SW480 (cell line): ENCODE measurements around the gene SULF2.

Experiments used
- DNase-seq: peaks from one replicate; pipeline ENCODE4 v3.0.0-alpha.2; 2016; ENCODE audit warnings: low spot score

The SULF2 gene

GRCh38 chr20:47711046-47711752 lies 74.1 kb downstream of the SULF2 start:
- peak; percentile 94 for DNase-seq

DNA sequence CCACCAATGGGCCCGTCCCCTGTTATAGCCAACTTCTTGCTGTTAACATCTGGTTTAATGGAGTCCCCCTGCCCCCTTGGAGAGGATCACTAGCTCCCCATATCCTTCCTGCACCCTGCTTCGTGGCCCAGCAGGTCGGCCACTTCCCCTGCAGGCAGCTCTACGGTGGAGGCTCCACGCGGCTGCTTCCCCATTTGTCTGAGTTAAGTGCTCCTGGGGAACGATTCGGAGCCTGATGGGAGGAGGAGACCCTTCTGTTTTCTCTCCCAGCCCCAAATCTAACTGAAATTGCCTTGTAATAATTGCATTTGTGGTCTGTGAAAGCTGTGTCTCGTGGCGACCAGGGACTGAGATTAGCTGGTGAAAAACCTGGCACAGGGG lies 74.6 kb downstream of the SULF2 start:
- no peak for DNase-seq

DNA sequence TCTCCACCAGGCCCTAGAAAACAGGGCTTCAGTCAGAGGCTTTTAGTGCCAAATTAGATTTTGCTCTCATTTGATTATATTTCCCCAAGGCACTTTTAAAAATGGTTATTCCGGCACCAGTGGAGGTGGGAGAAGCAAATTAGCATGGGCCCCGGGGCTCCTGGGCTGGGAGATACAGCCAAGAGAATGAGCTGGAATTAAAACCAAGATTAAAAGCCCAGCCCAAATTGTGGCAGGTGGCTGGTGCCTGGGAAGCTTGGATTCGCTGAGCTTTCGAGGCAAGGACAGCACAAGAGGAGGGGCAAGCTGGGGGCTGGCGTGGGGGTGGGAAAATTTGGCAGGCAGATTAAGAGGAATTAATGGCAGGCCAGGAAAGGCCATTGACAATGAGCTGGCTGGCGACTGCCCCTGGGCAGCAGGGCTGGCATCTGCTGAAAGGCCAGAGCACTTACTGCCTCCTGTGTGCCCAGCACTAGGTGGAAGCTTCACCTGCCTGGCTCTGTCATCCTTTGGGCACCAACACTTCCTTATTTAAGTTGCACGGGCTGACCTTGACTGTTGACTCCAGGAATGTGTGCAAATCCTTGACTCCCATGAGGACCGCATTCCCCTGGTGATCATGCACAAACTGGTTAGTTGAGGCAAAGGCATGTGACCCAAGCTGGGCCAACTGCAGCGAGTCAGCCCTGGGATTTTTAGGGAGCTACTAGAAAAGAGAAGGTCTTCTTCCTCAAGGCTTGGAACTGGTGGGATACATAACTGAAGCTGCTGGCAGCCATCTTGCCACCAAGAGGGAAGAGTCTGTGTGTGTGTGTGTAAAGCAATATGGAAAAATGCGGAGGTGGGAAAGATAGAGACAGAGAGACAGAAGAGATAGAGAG lies 76.1 kb downstream of the SULF2 start:
- DNase-seq = no peak

- DNase-seq = no peak
Measured at GRCh38 chr20:47708140-47708807, 77.0 kb downstream of the SULF2 start.

GRCh38 chr20:47706345-47706744 lies 78.9 kb downstream of the SULF2 start:
- no peak for DNase-seq

DNA sequence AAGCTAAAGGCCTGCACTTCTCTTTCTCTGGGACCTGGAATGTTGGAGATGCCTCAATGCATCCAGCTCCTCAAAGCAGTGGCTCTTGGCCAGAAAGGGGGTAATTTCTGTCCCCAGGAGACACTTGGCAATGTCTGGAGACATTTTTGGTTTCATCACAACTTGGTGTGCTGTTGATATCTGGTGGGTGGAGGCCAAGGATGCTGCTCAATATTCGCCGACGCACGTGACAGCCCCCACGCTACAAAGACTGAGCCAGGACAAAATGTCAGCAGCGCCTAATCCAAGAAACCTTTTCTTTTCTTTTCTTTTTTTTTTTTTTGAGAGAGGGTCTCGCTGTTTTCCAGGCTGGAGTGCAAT lies 79.8 kb downstream of the SULF2 start:
- no peak for DNase-seq

DNA sequence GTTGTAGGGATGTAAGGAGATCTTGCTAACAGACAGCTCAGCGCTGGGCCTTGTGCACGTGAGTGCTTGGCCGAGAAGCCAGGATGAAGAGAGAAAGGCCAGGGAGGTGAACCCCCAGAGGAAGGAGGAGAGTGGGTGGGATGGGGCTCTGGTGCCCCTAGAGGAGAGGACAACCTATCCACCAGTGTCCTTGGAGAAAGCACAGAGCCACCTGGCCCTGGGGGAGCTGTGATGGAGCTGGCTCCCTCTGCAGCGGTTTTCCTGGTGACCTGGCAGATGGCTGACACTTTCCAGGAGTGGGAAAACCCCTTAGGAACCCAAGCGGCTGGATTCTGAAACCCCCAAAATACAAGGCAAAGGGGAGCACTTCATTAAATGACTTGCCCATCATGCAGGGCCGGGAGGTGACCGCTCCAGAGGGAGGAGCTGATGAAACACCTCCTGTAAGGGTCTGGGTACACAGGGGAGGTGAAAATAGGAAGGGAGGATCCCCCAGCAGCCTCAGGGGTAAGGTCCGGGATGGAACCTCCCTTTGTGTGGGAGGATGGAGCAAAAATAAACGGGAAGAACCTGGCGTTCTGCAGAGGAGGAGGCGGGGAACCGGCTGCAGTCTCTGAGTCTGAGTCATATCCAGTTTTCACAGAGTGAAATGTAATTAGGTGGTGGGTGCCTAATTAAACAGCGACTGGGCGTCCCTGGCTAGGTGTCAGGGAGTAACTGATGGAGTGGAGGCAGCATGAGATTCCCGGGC lies 80.4 kb downstream of the SULF2 start:
- DNase-seq = peak; percentile 66

- no peak for DNase-seq
Measured at GRCh38 chr20:47703748-47704147, 81.5 kb downstream of the SULF2 start.

GRCh38 chr20:47701612-47702011 lies 83.7 kb downstream of the SULF2 start:
- no peak for DNase-seq

- DNase-seq = no peak
Measured at GRCh38 chr20:47700327-47700726, 85.0 kb downstream of the SULF2 start.

DNA sequence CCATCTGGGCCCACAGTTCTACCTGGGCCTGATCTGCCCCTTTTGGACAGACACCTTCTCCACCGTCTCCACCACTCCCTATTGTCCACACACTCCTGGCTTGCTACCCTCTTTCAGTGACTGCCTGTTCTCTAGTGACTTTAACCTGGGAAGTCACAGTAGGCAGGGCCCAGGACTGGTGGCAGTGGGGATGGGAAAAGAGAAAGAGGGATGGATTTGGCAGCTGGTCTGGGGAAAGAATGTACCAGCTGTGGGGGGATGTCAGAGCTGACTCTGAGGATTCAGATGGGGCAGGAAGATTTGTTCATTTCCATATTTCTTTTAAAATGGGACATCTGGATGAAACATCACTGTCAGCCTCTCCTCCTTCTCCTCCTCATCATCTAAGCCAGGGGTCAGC lies 85.5 kb downstream of the SULF2 start:
- DNase-seq = no peak

- no peak for DNase-seq
Measured at GRCh38 chr20:47698142-47698541, 87.1 kb downstream of the SULF2 start.

GRCh38 chr20:47696856-47697255 lies 88.4 kb downstream of the SULF2 start:
- no peak for DNase-seq

DNA sequence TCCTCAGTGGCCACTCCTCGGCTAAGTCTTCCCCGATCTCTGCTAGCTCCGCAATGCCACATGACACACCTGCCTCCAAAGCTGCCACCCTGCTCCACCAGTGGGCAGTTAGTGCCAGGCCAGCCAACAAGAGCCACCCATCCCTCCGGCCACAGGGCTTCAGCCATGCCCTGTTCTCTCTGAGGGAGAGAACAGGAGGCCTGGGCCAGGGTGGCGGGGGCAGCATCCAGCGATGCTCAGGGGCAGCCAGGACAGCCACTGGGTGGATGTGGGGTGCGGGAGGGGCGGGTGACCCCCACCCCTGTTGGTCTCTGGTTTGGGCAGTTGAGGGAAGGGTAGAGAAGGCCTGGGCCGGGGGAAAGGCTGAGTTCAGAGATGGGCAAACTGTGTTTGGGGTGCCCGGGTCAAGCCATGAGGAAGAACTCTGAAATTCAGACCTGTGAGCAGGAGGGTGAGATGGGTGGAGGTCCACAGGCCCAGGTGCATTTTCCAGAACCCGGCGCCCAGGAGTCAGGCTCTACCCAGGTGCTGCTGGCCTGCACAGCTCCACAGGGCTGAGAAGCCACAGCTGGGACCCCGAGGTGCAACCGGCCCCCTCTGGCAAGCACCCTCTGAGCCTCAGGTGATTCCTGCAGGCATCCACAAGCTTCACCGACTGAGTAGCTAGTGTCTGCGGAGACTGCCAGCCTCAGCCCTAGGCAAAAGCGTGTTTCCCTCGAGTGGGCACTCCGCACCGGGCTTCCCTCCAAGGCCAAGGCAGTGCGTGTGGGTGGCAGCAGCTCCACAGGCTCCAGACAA lies 91.1 kb downstream of the SULF2 start:
- DNase-seq = no peak

GRCh38 chr20:47691625-47692024 lies 93.7 kb downstream of the SULF2 start:
- no peak for DNase-seq

DNA sequence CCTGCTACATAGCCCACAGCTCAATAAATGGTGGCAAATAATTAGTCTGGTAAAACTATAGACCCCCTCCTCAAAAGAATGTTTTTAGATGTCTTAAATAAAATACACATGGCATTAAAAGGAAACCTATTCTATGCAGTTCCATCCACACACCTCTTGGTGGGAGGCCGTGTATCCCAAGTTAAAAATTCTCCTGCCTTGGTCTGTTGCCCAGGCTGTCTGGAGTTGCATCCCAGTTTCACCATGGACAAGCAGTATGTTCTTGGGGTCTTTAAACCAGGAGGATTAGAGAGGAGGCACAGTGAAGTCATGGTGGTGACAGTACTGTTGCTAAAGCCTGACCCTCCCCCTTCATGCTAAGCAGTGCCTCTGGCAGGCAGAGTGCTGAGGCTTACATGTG lies 95.5 kb downstream of the SULF2 start:
- no peak for DNase-seq

DNA sequence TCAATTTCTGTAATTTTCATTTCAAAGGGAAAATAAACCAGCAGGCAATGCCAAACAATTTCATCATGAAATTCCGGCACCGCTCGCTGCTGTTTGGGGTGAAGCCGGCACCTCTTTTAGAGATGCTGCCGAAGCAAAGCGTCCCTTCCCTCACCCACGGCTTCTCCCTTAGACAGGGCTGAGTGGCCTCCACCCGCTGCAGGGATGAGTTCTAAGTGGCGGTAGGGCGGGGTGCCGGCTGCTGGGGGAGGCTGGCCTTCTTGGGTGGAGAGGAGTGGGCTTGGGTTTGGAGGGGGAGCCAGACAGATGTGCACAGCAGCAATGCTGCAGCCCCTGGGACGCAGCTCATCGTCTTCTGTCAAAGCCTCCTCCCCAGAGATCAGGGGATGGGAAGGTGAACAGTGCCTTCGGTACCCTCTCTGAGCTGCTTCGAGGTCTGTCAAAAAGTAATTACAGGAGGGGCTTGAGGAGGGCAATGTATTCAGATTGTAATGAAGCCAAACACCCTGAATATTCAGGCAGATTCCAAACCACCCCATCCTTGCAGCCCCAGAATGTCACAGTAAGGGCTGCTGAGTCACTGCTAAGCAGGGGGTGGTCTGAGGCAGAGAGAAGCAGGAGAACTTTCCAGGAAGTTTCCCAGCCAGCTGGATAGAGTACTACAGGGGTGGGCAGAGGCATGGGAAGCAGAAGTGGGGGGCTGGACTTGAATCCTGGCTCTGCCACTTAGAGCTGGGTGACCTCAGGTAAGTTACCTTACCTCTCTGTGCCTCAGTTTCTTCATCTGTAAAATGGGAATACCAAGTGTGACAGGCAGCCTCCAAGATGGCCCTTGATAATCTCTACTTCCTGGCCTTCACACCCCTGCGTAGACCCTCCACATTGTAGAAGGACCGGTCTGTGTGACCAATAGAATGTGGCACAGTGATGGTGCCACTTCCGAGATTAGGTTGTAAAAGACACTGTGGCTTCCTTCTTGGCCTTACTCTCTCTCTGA lies 96.6 kb downstream of the SULF2 start:
- no peak for DNase-seq

GRCh38 chr20:47687095-47687987 lies 97.9 kb downstream of the SULF2 start:
- DNase-seq = no peak

DNA sequence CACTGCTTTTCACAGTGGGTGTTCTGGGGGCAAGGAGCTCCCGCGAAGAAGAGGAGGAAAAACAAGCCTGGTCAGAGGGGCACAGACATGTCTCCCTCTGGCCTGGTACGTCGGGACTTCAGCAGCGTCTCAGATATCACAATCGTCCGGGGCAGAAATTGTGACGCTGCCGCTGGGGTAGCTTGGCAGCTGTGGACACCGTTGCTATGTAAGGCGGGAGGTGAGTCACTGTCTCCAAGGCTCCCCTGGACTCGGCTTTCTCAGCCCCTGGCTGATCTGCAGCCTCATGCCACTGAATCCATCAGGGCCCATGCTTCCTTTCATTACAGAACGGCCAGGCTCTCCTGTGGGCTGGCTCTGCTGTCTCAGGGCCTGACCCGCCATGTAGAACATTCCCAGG lies 98.7 kb downstream of the SULF2 start:
- DNase-seq = no peak
